ENCODE results near the gene DCAF6. TPM values are rescaled to one million over a fixed set of nuclear protein-coding genes. Genes with fewer than 3 reads are reported as not detected.

DCAF6 gene
- total RNA-seq, 3 donors from 2014 or later (not counting 1 experiment from before 2014, with no cell fraction given): 21.8 to 31.8 (median 27.8) TPM

DNA sequence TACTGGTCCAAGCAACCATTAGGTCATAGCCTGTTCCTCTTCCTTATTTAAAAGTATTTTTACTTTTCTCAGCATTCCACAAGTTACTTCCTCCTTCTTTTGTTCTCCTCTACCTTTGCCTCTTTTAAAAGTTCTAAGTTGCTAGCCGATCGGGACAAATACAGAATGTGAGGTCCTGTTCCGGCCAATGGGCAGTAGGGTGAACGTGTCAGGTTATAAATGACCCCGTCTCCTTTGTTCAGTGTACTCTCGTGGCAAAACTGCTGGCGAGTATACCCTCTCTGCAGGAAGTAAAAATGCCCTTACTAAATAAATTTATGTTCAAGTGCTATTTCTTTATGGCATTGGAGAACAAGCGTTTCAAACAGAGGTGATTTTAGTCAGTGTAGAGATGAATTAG is 25.1 kb upstream of the DCAF6 start:
- WGBS (ENCODE audit: insufficient coverage): 78% methylated on average over 8 of the region's 8 CpGs
- peaks cover 9% of the 10 kb centered on the region for H3K9me3 ChIP-seq (ENCODE audit: control insufficient read depth, insufficient read depth, low read length)
- H3K4me3 ChIP-seq (ENCODE audit: low read length): no peak overlapping the region
- Mint-ChIP-seq H3K4me1 (peaks cover 0 to 4% of the 10 kb centered on the region in 2 donors), H3K4me3 (no peak overlapping the region), H3K9me3 (peaks cover 0 to 5% of the 10 kb centered on the region in 2 donors), H3K27ac (no peak overlapping the region), H3K27me3 (ENCODE audit: low read depth in 2 of 2) (peaks cover 6% of the 10 kb centered on the region in 2 donors), H3K36me3 (no peaks in the 10 kb centered on the region)
- TF ChIP-seq, protein P1, sequence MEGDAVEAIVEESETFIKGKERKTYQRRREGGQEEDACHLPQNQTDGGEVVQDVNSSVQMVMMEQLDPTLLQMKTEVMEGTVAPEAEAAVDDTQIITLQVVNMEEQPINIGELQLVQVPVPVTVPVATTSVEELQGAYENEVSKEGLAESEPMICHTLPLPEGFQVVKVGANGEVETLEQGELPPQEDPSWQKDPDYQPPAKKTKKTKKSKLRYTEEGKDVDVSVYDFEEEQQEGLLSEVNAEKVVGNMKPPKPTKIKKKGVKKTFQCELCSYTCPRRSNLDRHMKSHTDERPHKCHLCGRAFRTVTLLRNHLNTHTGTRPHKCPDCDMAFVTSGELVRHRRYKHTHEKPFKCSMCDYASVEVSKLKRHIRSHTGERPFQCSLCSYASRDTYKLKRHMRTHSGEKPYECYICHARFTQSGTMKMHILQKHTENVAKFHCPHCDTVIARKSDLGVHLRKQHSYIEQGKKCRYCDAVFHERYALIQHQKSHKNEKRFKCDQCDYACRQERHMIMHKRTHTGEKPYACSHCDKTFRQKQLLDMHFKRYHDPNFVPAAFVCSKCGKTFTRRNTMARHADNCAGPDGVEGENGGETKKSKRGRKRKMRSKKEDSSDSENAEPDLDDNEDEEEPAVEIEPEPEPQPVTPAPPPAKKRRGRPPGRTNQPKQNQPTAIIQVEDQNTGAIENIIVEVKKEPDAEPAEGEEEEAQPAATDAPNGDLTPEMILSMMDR (IDR thresholded peaks at IDR 0.05): no peak
- peaks cover 3% of the 10 kb centered on the region for H3K36me3 ChIP-seq (ENCODE audit: control insufficient read depth, insufficient read depth, low read length)
- H3K4me1 ChIP-seq (ENCODE audit: control insufficient read depth, insufficient read depth, low read length): no peaks in the 10 kb centered on the region
- ATAC-seq: no peak
- no peak for DNase-seq
- no peak overlapping the region for H3K27ac ChIP-seq (ENCODE audit: low read length)
- no peaks in the 10 kb centered on the region for H3K27me3 ChIP-seq (ENCODE audit: control insufficient read depth, insufficient read depth, low read length)
- intact Hi-C loops (cut with micrococcal nuclease): no loop called here

DNA sequence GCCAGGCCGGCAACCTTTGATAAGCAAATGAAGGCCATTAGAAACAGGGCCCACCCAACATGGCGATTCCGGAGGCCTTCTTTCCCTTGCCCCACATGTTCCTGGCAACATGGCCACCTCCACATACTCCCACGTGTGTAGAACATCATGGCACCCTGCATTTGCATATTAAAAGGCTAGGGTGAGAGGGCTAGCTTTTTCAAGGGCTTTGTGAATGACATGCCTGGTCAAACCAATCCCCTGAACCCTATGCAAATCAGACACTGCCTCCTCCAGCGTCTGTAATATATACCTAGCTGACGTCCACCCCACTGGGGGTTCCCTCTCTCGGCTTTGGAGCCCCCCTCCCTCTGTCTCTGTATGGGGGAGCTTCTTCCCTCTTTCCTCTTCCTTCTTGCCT is 24.2 kb upstream of the DCAF6 start:
- Mint-ChIP-seq H3K9me3 (peaks cover 0 to 5% of the 10 kb centered on the region in 2 donors), H3K36me3 (no peaks in the 10 kb centered on the region), H3K27me3 (ENCODE audit: low read depth in 2 of 2) (peaks cover 6% of the 10 kb centered on the region in 2 donors), H3K4me3 (no peak overlapping the region), H3K4me1 (peaks cover 0 to 4% of the 10 kb centered on the region in 2 donors), H3K27ac (no peak overlapping the region)
- DNase-seq (no peak), ATAC-seq (no peak)
- Histone ChIP-seq H3K27me3 (ENCODE audit: control insufficient read depth, insufficient read depth, low read length) (no peaks in the 10 kb centered on the region), H3K4me1 (ENCODE audit: control insufficient read depth, insufficient read depth, low read length) (no peaks in the 10 kb centered on the region), H3K27ac (ENCODE audit: low read length) (no peak overlapping the region), H3K36me3 (ENCODE audit: control insufficient read depth, insufficient read depth, low read length) (peaks cover 10% of the 10 kb centered on the region), H3K4me3 (ENCODE audit: low read length) (no peak overlapping the region), H3K9me3 (ENCODE audit: control insufficient read depth, insufficient read depth, low read length) (peaks cover 9% of the 10 kb centered on the region)
- intact Hi-C loops (cut with micrococcal nuclease): no loop called here
- TF ChIP-seq, protein P1 (IDR thresholded peaks at IDR 0.05): no peak
- 94% methylated on average over 5 of the region's 7 CpGs for WGBS (ENCODE audit: insufficient coverage)

DNA sequence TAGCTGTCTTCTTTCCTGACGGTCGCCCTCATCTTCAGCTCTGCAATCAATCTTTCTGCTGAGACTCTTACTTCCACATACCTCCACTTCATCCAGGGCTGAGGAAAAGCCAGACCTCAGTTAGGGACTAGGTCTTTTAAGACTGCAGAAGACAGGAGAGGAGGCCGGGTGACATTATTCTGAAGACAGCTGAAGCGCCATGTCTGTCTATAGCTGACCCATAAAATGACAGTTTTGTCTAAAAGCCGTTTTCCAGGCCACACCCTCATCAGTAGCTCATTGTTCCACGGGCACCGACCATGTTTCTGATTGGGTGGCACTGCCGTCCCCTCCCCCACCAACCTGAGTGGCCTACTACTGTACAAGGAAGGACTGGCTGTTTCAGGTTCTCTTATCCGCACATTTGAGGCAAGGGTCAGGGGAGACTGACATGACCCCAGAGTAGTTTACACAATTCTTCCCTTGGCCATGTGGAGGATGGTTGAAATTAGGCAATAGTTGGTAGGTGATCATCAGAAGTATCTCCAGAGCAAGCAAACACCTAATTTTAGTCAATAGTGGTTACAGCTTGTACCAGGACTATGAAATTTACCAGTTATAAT is 22.5 kb upstream of the DCAF6 start, which contains the start of gene ADCY10:
TSS of gene ADCY10 (minus strand) at position 240 of the 602 bp plus-strand sequence. CDS start 8,994 bp downstream, outside the sequence.
- WGBS (ENCODE audit: insufficient coverage): 91% methylated on average over 9 of the region's 9 CpGs
- TF ChIP-seq, protein P1 (IDR thresholded peaks at IDR 0.05): no peak
- no peak for ATAC-seq
- Mint-ChIP-seq H3K27ac (no peak within 1 kb of the TSS), H3K9me3 (peaks cover 0 to 5% of the 10 kb centered on the region in 2 donors), H3K4me1 (peaks cover 0 to 4% of the 10 kb centered on the region in 2 donors), H3K4me3 (no peak within 1 kb of the TSS), H3K27me3 (ENCODE audit: low read depth in 2 of 2) (peaks cover 0 to 6% of the 10 kb centered on the region in 2 donors), H3K36me3 (peaks cover 7% of the 10 kb centered on the region)
- Histone ChIP-seq H3K4me3 (ENCODE audit: low read length) (no peak within 1 kb of the TSS), H3K27ac (ENCODE audit: low read length) (no peak within 1 kb of the TSS), H3K9me3 (ENCODE audit: control insufficient read depth, insufficient read depth, low read length) (peaks cover 9% of the 10 kb centered on the region), H3K4me1 (ENCODE audit: control insufficient read depth, insufficient read depth, low read length) (no peaks in the 10 kb centered on the region), H3K36me3 (ENCODE audit: control insufficient read depth, insufficient read depth, low read length) (peaks cover 15% of the 10 kb centered on the region), H3K27me3 (ENCODE audit: control insufficient read depth, insufficient read depth, low read length) (no peaks in the 10 kb centered on the region)
- no peak for DNase-seq
- intact Hi-C loops (cut with micrococcal nuclease): no loop called here

DNA sequence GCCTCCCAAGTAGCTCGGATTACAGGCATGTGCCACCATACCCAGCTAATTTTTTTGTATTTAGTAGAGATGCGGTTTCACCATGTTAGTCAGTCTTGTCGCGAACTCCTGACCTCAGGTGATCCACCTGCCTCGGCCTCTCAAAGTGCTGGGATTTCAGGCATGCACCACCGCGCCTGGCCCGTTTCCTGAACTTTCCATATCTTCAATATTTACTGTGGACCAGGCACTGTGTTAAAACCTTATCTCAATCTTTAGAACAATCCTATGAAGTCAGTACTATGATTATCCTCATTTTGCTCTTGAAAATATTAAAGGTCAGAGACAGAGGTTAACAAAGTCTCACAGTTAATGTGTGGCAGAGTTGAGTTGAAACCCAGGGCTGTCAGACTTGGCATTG is 20.9 kb upstream of the DCAF6 start:
- no peak overlapping the region for H3K27ac ChIP-seq (ENCODE audit: low read length)
- no peak overlapping the region for H3K4me3 ChIP-seq (ENCODE audit: low read length)
- H3K9me3 ChIP-seq (ENCODE audit: control insufficient read depth, insufficient read depth, low read length): no peaks in the 10 kb centered on the region
- no peaks in the 10 kb centered on the region for H3K9me3 Mint-ChIP-seq
- no peak overlapping the region for H3K4me3 Mint-ChIP-seq
- no peaks in the 10 kb centered on the region for H3K4me1 ChIP-seq (ENCODE audit: control insufficient read depth, insufficient read depth, low read length)
- H3K36me3 ChIP-seq (ENCODE audit: control insufficient read depth, insufficient read depth, low read length): peaks cover 17% of the 10 kb centered on the region
- TF ChIP-seq, protein P1 (IDR thresholded peaks at IDR 0.05): no peak
- no peak overlapping the region for H3K27ac Mint-ChIP-seq
- ATAC-seq: no peak
- H3K27me3 Mint-ChIP-seq (ENCODE audit: low read depth in 2 of 2): no peaks in the 10 kb centered on the region
- no peaks in the 10 kb centered on the region for H3K27me3 ChIP-seq (ENCODE audit: control insufficient read depth, insufficient read depth, low read length)
- no peak for DNase-seq
- no peaks in the 10 kb centered on the region for H3K4me1 Mint-ChIP-seq
- WGBS (ENCODE audit: insufficient coverage): 96% methylated on average over 8 of the region's 8 CpGs
- intact Hi-C loops (cut with micrococcal nuclease): no loop called here
- peaks cover 7% of the 10 kb centered on the region for H3K36me3 Mint-ChIP-seq
